Stimulated activated CD8-positive, alpha-beta memory T cell treated with anti-CD3 and anti-CD28 coated beads, Interleukin-2, amount 100 ng/mL, for 1 hour (primary cell): Measurements from ENCODE around the gene IGF1R.
"Not testable (repeated sequence)": the region's sequence is repeated elsewhere in the genome, so short reads cannot be mapped to it uniquely, and the experiment has no call there.

Experiments
- DNase-seq, 2 donors: peaks; one replicate each; pipeline ENCODE4 v3.0.0-alpha.2; 2020; ENCODE audit warnings: low read depth in 2 of 2

The IGF1R gene

DNA sequence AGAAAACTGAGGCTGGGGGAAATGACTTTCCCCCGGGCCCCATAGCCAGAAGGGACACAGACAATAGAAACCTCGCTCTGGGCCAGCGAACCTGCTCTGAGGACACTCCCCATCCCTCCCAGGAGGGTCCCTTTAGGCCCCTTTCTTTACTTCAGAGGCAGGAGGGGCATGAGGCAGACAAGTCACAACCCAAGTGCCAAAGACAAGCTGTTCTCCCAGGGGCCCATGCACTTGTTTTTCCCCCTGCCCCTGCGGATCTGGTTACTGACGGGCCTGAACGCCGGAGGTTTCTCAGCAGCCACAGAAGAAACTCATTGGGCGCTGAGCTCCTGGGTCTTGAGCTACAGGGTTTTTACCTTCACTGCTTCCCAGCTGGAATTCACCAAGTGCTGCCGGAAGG lies 349.4 kb downstream of the IGF1R start:
- no peak for DNase-seq

DNA sequence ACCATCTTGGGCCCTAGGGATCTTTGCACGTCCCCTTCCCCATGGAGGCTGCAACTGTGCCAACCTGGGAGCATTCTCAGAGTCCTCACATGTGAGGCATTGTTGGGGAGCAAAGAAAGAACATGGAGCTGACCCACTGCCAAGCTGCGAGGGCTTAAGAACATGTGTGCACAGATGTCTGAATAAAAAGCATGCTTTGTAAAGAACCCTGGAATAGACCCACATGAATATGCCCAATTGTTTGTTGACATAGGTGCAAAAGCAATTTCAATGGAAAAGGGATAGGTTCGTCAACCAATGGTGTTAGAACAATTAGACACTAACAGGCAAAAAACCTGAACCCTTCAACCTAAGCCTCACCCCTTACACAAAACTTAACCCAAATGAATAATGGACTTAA lies 349.9 kb downstream of the IGF1R start:
- no peak for DNase-seq

GRCh38 chr15:98999233-98999632 lies 350.9 kb downstream of the IGF1R start:
- DNase-seq = no peak

DNA sequence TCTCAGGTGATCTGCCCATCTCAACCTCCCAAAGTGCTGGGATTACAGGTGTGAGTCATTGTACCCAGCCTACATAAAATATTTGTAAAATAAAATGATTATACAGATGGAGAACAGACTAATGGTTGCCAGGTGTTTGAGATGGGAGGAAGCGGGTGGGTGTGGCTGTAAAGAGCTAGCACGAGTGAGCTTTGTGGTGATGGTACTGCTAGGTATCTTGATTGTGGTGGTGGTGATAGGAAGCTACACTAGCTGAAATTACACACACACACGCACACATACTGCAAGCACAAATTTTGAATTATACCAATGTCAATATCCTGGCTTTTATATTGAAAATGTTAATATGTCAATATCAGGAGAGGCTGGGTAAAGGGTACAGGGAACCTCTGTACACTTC lies 353.9 kb downstream of the IGF1R start:
- no peak for DNase-seq

GRCh38 chr15:99003317-99003716 lies 355.0 kb downstream of the IGF1R start:
- DNase-seq = not testable (repeated sequence)

DNA sequence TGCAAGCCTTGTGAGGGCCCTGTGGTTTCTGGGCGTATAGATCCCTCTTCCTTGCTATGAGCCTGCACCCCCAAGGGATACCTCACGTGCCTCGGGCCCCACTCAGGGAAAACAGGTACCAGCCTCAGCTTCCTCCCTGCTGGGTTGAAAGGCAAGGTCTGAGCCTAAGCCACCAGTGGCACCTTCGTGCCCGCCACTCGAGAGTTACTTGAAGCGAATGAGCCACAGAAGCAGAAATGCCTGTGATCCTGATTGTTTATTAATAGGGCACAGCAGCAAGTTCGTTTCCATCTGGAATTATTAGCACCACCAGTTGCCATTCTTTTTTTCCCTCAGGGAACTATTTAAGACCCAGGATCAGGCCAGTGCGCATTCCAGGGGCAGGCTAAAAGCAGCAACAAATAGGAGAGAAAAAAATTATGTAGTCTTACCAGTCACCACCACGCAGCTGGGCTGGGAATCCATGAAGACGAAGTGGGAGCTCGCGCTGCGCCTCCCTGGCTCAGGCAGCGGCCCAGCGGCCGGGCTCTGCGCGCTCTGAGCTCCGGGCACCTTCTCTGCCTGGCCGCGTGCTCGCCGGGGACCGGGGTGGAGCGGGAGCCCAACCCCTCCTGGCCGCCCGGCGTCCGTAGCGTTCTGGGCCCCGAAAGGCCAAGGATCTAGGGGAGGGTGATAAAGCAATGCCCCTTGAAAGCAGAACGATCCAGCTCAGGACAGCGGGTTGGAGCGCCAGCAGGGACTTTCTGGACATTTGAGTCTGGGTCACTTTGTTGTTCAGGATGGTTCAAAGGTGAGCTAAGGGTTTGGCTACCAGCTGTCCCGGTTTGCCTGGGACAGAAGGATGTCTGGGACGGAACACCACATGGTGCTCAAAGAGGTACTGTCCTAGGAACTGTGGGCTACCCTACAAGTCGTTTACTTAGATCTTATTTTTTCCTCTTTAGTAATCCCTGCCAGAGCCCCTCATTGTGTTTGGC lies 356.9 kb downstream of the IGF1R start:
- DNase-seq = not testable (repeated sequence)

GRCh38 chr15:99006146-99006545 lies 357.8 kb downstream of the IGF1R start:
- DNase-seq = no peak

DNA sequence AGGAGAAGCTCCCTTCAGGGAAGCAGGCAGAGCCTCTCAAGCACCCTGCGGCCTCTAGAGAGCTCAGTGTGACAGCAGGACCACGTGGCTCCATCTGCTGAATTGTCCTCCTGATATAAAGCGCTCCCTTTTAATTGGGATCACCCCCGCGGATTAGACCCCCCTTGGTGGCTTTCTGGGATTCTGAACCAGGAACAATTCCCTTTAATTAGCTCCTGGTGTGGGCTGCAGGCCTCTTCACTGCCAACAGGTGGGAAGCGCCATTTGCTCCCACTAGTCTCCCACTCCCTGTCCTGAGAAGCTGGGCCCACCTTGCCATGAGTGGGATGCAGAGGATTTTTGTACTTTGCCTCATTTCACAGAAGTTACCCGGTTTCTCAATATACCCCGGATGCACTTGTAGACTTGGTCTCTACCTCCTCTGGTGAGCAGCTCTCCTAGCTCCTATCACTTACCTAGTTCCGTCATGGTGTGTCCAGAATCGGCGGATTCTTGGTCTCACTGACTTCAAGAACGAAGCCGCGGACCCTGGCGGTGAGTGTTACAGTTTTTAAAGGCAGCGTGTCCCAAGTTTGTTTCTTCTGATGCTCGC lies 358.7 kb downstream of the IGF1R start:
- DNase-seq = no peak

- DNase-seq = no peak
These were observed 361.5 kb downstream of the IGF1R start for GRCh38 chr15:99009741-99010330.

DNA sequence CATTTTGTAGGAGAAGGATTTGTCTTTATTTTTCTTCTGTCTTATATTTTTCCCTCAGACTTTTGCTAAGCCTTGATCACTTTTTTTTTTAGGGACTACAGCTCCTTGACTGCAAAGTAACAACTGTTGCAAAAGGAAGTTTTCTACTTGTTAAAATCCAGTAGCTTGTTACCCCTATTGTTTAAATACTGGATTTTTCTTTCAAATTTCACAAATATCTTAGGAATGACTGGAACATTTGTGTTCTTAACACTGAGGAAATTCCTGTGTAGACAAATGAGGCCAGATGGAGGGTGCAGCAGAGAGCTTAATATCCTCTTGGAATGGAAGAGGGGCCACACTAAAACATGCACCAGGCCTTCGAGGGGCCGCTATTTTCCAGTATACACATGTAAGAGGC lies 362.4 kb downstream of the IGF1R start:
- DNase-seq = no peak
